BLaER1 treated with 17β-estradiol and CSF1 and Interleukin-3, amounts not matched to agents 10 nM and 100 nM (cell line): ENCODE results near the gene JAG1.
A peak's percentile ranks its signal among the peaks of the same experiment; 100 is the strongest.

ENCODE experiments used
- H3K27ac ChIP-seq, 11 experiments: shearing (Covaris generic); formaldehyde crosslinking; 2 replicates each; pipeline ENCODE4 v1.8.1; 2022
- H3K27me3 ChIP-seq, 11 experiments: shearing (Covaris generic); formaldehyde crosslinking; 2 replicates each; pipeline ENCODE4 v1.8.1; 2022
- H3K36me3 ChIP-seq, 11 experiments: shearing (Covaris generic); formaldehyde crosslinking; 2 replicates each; pipeline ENCODE4 v1.8.1; 2022
- H3K4me1 ChIP-seq, 10 experiments: shearing (Covaris generic); formaldehyde crosslinking; 2 replicates each; pipeline ENCODE4 v1.8.1; 2022
- H3K4me2 ChIP-seq, 11 experiments: shearing (Covaris generic); formaldehyde crosslinking; 2 replicates each; pipeline ENCODE4 v1.8.1; 2022
- H3K4me3 ChIP-seq, 10 experiments: shearing (Covaris generic); formaldehyde crosslinking; 2 replicates each; pipeline ENCODE4 v1.8.1; 2022
- H3K9ac ChIP-seq, 11 experiments: shearing (Covaris generic); formaldehyde crosslinking; 2 replicates each; pipeline ENCODE4 v1.8.1; 2022
- H3K9me3 ChIP-seq, 11 experiments: shearing (Covaris generic); formaldehyde crosslinking; replicated peaks in 1 of 11; 2 replicates each; pipeline ENCODE4 v1.8.1; 2022
- H4K20me1 ChIP-seq, 11 experiments: shearing (Covaris generic); formaldehyde crosslinking; 2 replicates each; pipeline ENCODE4 v1.8.1; 2022
- Cebpa-rat ChIP-seq, 11 experiments: shearing (Covaris generic); IDR thresholded peaks; 2 replicates each; pipeline ENCODE4 v1.8.1; 2022

Gene JAG1

GRCh38 chr20:10637031-10637559, 36.7 kb downstream of the JAG1 start:
- peaks cover 0 to 20% (median 0%) of the 10 kb centered on the region in 11 experiments; a peak in 4 of 22 replicates for H3K27me3 ChIP-seq
- H4K20me1 ChIP-seq: peaks cover 0 to 15% (median 0%) of the 10 kb centered on the region in 11 experiments; a peak in 2 of 22 replicates
- no peak overlapping the region for H3K4me3 ChIP-seq
- peaks cover 0 to 53% (median 42%) of the 10 kb centered on the region in 11 experiments; a peak in 20 of 22 replicates for H3K36me3 ChIP-seq
- H3K4me1 ChIP-seq: peaks cover 23 to 36% (median 33%) of the 10 kb centered on the region in 10 experiments
- no peaks in the 10 kb centered on the region for H3K9me3 ChIP-seq
- no peak overlapping the region for H3K9ac ChIP-seq
- H3K4me2 ChIP-seq: no peak overlapping the region
- TF ChIP-seq Cebpa-rat (IDR thresholded peaks at IDR 0.05): no peak
- H3K27ac ChIP-seq: no peak overlapping the region

GRCh38 chr20:10636326-10636818, 37.4 kb downstream of the JAG1 start:
- peaks cover 0 to 15% (median 0%) of the 10 kb centered on the region in 11 experiments; a peak in 2 of 22 replicates for H4K20me1 ChIP-seq
- peaks cover 23 to 36% (median 33%) of the 10 kb centered on the region in 10 experiments for H3K4me1 ChIP-seq
- H3K27ac ChIP-seq: 0 out of 22 replicates have a peak overlapping the region, but pooled peaks of 1 of the 11 experiments have one; percentile 73
- peaks cover 0 to 20% (median 0%) of the 10 kb centered on the region in 11 experiments; a peak in 4 of 22 replicates for H3K27me3 ChIP-seq
- H3K4me3 ChIP-seq: no peak overlapping the region
- peaks cover 0 to 46% (median 35%) of the 10 kb centered on the region in 11 experiments; a peak in 19 of 22 replicates for H3K36me3 ChIP-seq
- no peak for TF ChIP-seq Cebpa-rat (IDR thresholded peaks at IDR 0.05)
- no peak overlapping the region for H3K9ac ChIP-seq
- peak overlapping the region in 7 of 11 experiments; percentile 78 to 97 (median 90); a peak in 13 of 22 replicates for H3K4me2 ChIP-seq
- H3K9me3 ChIP-seq: no peaks in the 10 kb centered on the region

- Histone ChIP-seq H3K9ac (peak overlapping the region in 1 of 11 experiments; percentile 66; a peak in 1 of 22 replicates), H3K4me3 (0 out of 20 replicates have a peak overlapping the region, but pooled peaks of 1 of the 10 experiments have one; percentile 33), H3K9me3 (no peaks in the 10 kb centered on the region), H3K27me3 (peaks cover 0 to 20% (median 0%) of the 10 kb centered on the region in 11 experiments; a peak in 4 of 22 replicates), H4K20me1 (peaks cover 0 to 15% (median 0%) of the 10 kb centered on the region in 11 experiments; a peak in 2 of 22 replicates), H3K27ac (peak overlapping the region in 3 of 11 experiments; percentile 5 to 73 (median 50); a peak in 4 of 22 replicates), H3K4me1 (peaks cover 23 to 36% (median 33%) of the 10 kb centered on the region in 10 experiments), H3K36me3 (peaks cover 0 to 39% (median 28%) of the 10 kb centered on the region in 11 experiments; a peak in 18 of 22 replicates), H3K4me2 (peak overlapping the region; percentile 44 to 97 (median 81))
- TF ChIP-seq Cebpa-rat (IDR thresholded peaks at IDR 0.05): no peak
These were observed 38.2 kb downstream of the JAG1 start for GRCh38 chr20:10635476-10636208.

- Histone ChIP-seq H3K4me1 (peaks cover 23 to 36% (median 33%) of the 10 kb centered on the region in 10 experiments), H3K27me3 (peaks cover 0 to 20% (median 0%) of the 10 kb centered on the region in 11 experiments; a peak in 4 of 22 replicates), H3K9me3 (no peaks in the 10 kb centered on the region), H3K27ac (peak overlapping the region in 5 of 11 experiments; percentile 1 to 73 (median 50); a peak in 6 of 22 replicates), H4K20me1 (peaks cover 0 to 9% (median 0%) of the 10 kb centered on the region in 11 experiments; a peak in 2 of 22 replicates), H3K9ac (peak overlapping the region in 5 of 11 experiments; percentile 0 to 66 (median 48); a peak in 7 of 22 replicates), H3K4me2 (peak overlapping the region; percentile 44 to 97 (median 81)), H3K4me3 (peak overlapping the region in 3 of 10 experiments; percentile 16 to 40 (median 33); a peak in 2 of 20 replicates), H3K36me3 (peaks cover 0 to 31% (median 20%) of the 10 kb centered on the region in 11 experiments; a peak in 17 of 22 replicates)
- peak in 2 of 11 experiments; percentile 33 to 37; a peak in 1 of 22 replicates for TF ChIP-seq Cebpa-rat (IDR thresholded peaks at IDR 0.05)
These were observed 39.0 kb downstream of the JAG1 start for GRCh38 chr20:10634683-10635411.

GRCh38 chr20:10634211-10634610, 39.6 kb downstream of the JAG1 start:
- Histone ChIP-seq H3K36me3 (peaks cover 0 to 24% (median 13%) of the 10 kb centered on the region in 11 experiments; a peak in 16 of 22 replicates), H3K9ac (peak overlapping the region in 5 of 11 experiments; percentile 0 to 66 (median 48); a peak in 7 of 22 replicates), H3K4me1 (peaks cover 23 to 36% (median 33%) of the 10 kb centered on the region in 10 experiments), H3K27me3 (peaks cover 0 to 20% (median 0%) of the 10 kb centered on the region in 11 experiments; a peak in 4 of 22 replicates), H3K27ac (peak overlapping the region in 5 of 11 experiments; percentile 1 to 73 (median 50); a peak in 5 of 22 replicates), H3K4me3 (peak overlapping the region in 3 of 10 experiments; percentile 16 to 40 (median 33); a peak in 1 of 20 replicates), H3K4me2 (peak overlapping the region; percentile 44 to 97 (median 81)), H3K9me3 (no peaks in the 10 kb centered on the region), H4K20me1 (peaks cover 0 to 6% (median 0%) of the 10 kb centered on the region in 11 experiments; a peak in 2 of 22 replicates)
- no peak for TF ChIP-seq Cebpa-rat (IDR thresholded peaks at IDR 0.05)

- no peak for TF ChIP-seq Cebpa-rat (IDR thresholded peaks at IDR 0.05)
- Histone ChIP-seq H3K27me3 (peaks cover 0 to 20% (median 0%) of the 10 kb centered on the region in 11 experiments; a peak in 4 of 22 replicates), H3K9me3 (no peaks in the 10 kb centered on the region), H3K36me3 (peaks cover 0 to 20% (median 9%) of the 10 kb centered on the region in 11 experiments; a peak in 12 of 22 replicates), H3K4me1 (peaks cover 23 to 36% (median 33%) of the 10 kb centered on the region in 10 experiments), H3K27ac (peak overlapping the region in 1 of 11 experiments; percentile 73; a peak in 1 of 22 replicates), H3K4me3 (no peak overlapping the region), H3K4me2 (peak overlapping the region; percentile 44 to 97 (median 81); a peak in 19 of 22 replicates), H4K20me1 (peaks cover 0 to 6% (median 0%) of the 10 kb centered on the region in 11 experiments; a peak in 2 of 22 replicates), H3K9ac (peak overlapping the region in 2 of 11 experiments; percentile 50 to 66; a peak in 1 of 22 replicates)
These were observed 40.1 kb downstream of the JAG1 start for GRCh38 chr20:10633718-10634117.

GRCh38 chr20:10632721-10633509, 40.9 kb downstream of the JAG1 start:
- Histone ChIP-seq H3K9me3 (no peaks in the 10 kb centered on the region), H3K9ac (no peak overlapping the region), H3K4me2 (peak overlapping the region in 9 of 11 experiments; percentile 73 to 97 (median 88); a peak in 16 of 22 replicates), H3K36me3 (peaks cover 0 to 17% (median 9%) of the 10 kb centered on the region in 11 experiments; a peak in 12 of 22 replicates), H3K27ac (no peak overlapping the region), H3K27me3 (peaks cover 0 to 20% (median 0%) of the 10 kb centered on the region in 11 experiments; a peak in 4 of 22 replicates), H3K4me1 (peaks cover 23 to 41% (median 33%) of the 10 kb centered on the region in 10 experiments), H4K20me1 (peaks cover 0 to 6% (median 0%) of the 10 kb centered on the region in 11 experiments; a peak in 2 of 22 replicates), H3K4me3 (no peak overlapping the region)
- no peak for TF ChIP-seq Cebpa-rat (IDR thresholded peaks at IDR 0.05)
